HG02943 (cell line): Measurements from ENCODE around the gene GHRHR.
A peak's percentile ranks its signal among the peaks of the same experiment; 100 is the strongest.

ENCODE experiments used
- ATAC-seq: cut with Tn5 transposase; IDR thresholded peaks from one replicate; pipeline ENCODE4 v1.9.1; 2021; ENCODE audit warnings: mild to moderate bottlenecking, low read depth, moderate library complexity; ENCODE audit not compliant: unreplicated experiment

Gene GHRHR

DNA sequence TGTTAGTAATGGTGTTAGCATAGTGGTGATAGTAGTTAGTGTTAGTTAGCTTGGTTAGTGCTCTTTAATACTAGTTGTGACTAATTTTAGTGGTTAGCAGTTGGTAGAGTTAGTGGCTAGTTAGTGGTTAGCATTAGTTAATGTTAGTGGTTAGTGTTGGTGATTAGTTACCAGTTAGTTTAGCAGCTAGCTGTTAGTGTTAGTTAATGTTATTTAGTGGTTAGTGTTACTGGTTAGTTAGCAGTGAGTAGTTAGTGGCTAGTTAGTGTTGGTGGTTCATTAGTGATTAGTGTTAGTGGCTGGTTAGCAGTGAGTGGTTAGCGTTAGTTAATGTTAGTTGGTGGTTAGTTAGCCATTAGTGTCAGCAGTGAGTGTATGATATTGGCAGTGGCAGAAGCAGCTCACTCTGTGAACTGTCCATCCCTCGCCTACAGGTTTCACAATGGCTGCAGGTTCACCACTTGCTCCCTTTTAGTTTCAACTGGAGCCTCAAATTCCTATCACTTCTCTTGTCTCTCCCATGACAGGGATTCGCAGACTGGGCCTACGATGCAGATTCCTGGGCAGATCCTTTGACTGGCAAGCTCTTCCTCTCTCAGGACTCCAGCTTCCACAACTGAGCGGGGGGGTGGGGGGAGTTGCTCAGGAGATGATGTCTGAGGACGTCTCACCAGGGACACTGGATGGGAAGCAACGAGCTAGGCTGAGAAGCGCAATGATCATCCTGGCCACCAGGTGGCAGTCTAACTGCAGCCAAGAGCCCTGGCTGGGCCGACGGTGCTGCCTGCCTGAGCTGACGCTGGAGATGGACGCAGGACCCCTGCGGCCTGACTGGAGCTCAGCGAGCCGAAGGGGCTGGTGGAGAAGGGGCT lies 19.5 kb downstream of the GHRHR start:
- ATAC-seq: peak; percentile 75

DNA sequence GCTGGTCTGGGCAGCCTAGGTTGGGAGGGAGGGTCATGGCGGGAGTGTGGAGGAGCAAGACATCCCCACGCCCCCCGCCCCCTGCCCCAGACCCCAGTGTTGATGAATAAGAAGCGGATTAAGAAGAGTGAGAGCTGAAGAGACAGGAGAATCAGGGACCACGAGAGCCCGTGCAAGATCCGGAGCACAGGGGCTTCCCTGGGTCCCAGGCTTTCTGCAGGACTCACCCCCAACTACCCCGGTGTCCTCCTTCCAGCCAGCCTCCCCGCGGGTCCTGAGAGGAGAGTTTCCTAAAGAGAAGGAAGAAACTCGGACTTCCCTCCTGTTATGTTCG lies 20.1 kb downstream of the GHRHR start:
- ATAC-seq: no peak

- no peak for ATAC-seq
Measured at GRCh38 chr7:30984359-30985107, 20.8 kb downstream of the GHRHR start.

DNA sequence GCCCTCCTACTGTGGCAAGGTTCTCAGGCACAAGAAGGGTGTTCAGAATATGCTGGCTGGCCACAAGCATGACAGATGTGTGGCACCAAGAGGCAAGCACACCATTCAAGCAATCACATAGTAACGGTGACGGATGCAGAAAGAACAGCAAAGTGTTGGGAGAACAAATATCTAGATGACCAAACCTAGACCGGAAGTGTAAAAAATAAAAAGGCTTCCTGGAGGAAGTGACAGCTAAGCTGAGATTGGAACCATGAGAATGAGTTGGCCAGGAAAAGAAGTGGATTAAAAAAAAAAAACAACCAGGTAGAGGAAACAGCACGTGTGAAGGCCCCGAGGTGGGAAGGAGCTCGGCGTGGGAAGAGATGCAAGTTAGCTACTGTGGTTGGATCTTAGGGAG lies 22.0 kb downstream of the GHRHR start:
- ATAC-seq: no peak

GRCh38 chr7:30986331-30986730 lies 22.6 kb downstream of the GHRHR start:
- no peak for ATAC-seq

- no peak for ATAC-seq
Measured at GRCh38 chr7:30986738-30987137, 23.0 kb downstream of the GHRHR start.

- ATAC-seq: no peak
Measured at GRCh38 chr7:30987178-30987577, 23.4 kb downstream of the GHRHR start.

- no peak for ATAC-seq
Measured at GRCh38 chr7:30987936-30988335, 24.2 kb downstream of the GHRHR start.

GRCh38 chr7:30988351-30989005 lies 24.7 kb downstream of the GHRHR start:
- no peak for ATAC-seq

- no peak for ATAC-seq
Measured at GRCh38 chr7:30989008-30989823, 25.5 kb downstream of the GHRHR start.

DNA sequence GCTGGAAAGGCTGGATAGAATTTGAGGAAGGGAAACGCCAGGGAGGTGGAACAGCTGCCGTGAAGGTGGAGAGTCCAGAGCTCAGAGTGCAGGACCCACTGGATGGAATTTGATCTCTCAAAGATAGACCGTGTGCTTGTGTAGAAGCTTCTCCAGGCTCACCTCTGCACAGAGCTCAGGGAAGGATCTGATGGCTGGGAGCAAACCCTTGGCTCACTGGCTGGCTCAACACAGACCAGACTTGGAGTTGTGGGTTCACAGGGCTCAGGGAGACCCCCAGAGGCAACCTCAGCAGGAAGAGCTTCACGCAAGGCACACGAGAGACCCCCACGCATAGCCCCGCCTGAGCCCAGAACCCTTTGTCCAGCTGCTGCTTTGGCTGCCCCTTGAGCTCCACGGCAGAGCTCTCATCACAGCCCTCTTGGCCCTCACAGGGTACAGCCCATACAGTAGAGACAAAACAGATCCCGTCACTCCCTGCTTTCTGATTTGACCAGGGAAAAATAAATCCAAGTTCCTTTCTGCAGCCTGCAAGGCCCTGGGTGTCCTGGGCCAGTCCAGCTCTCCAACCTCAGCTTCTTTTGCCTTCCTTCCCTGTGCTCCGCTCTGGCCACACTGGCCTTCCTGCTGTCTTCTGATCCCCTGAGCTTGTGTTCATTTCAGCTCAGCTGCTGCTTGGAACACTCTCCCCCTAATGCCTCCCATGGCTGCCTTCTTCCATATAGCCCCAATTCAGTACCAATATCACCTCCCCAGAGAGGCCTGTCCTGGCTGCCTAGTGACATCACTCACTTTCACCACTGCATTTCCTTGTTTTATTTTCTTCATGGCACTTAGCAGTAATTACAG lies 26.3 kb downstream of the GHRHR start:
- no peak for ATAC-seq

DNA sequence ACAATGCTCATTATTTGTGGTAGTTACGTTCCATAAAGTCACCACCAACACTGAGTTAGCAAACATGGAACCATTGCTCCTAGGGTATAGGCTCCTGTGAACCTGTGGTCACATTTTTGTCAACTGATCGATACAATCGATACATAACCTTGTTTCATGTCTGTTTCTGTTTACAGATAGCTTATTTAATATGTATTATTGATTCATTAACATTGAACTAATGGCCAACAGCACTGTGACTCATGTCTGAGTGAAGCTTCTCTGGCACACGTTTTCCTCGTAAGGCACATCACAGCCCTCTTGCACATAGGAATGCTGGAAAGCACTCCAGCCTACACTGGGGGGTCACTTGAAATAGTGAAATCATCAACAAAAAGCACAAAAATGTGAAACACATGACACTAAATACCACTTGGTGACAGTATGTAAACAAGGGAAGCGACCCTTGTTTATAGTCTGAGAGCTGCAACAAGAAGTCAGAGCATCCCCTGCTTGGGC lies 27.0 kb downstream of the GHRHR start:
- ATAC-seq: no peak

DNA sequence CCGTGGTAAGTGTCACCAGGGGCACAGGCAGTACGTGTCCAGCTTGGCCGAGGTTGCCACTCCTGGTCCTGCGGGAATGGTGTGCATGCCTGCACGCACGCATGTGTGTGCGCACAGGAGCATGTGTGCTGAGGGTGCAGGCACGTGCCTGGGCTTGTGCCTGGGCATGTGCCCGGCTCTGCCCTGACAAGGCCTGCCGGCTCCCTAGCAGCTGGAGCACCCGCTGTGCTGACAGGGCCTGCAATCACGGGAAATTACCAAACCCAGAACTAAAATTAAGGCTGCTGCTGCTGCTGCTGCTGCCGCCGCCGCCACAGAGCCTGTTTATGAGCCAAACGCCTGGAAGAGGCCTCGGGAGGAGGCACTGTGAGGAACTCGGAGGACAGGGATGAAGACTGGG lies 28.7 kb downstream of the GHRHR start:
- no peak for ATAC-seq

GRCh38 chr7:30994206-30995100 lies 30.7 kb downstream of the GHRHR start:
- no peak for ATAC-seq

DNA sequence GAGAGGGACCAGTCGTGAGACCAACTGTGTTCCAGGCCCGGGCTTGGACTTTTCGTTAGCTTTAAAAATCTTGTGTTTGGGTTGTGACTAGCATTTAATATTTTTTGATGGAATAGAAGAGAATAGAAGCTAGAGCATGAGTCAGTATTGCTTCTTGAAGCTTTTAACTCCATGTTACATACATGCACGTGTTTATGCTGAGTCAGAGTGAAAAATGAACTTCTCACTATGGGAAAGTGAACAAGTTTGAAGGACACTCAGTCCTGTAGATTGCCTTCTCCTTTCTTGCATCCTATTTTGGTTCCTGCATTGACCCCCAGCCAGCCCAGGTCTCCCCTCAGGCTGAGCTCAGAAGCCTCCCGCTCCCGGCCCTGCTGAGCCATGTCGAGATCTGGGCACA lies 31.8 kb downstream of the GHRHR start:
- ATAC-seq: no peak

DNA sequence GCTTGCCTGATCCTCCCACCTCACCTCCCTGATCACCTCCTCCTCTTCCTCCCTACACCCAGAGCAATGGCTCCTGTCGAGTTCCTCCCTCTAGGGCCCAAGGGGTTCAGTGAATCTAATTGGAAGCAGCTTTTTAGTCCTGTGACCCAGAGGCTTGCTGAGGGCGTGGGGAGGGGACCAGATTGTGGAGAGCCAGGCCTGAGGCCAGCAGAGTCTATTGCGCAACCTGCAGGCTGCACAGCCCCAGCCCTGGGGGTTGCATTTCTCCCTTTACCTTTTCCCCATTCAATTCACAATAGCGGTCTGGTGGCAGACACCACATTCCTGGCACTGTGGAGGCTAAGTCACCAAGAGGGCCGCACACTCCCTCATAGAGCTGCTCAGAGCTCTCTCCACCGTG lies 32.5 kb downstream of the GHRHR start:
- no peak for ATAC-seq

DNA sequence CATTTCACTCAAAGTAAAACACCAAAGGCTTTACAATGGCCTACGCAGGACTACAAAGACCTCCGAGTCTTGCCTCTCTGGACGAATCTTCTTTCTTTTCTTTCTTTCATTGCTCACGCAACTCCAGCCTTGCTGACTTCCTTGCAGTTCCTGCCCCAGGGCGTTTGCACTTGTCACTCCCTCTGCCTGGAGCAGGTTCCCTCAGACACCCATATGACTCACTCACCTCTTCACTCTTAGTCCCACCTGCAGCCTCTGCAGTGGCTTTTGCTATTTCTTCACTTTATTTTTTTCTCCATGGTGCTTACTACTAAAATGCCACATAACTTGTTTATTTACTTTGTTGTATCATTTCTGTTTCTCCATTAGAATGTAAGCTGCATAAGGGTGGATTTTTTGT lies 33.1 kb downstream of the GHRHR start:
- no peak for ATAC-seq

DNA sequence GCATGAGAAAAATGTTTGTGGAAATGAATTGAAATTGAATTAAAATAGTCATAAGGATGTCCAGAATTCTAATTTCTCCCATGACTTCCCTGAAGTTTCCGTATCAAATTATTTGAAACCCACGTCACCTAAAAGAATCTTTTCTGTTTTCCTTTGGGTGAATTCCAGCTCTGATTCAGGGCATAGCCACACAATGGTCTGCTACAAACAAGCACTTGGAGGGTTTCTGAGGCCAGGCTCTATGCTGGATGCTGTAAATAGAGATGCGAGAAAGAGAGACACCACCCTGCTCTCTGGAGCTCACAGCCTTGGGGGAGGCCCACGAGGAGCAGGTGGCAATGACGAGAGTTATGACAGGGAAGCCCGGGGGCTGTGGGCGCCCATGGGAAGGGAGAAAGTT lies 33.6 kb downstream of the GHRHR start:
- no peak for ATAC-seq

DNA sequence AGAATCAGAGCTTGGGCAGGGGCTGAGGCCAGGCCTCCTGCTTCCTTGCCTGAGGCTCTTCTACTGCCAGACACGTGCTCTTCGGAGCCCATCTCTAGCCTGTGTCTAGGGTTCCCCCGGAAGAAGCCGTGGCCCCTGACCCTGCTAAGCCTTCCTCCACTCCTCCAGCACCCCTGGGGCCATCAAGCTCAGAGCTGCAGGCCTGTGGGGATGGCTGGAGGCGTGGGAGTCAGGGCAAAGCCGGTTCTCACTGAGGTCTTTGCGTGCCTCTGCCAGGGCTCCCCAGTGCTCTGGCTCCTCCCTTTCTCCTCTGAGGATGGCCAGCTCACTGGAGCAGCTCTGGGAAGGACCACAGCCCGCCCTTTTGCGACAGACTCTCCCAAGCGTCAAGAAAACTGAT lies 34.4 kb downstream of the GHRHR start:
- no peak for ATAC-seq
